GM10847 (cell line): ENCODE measurements around the gene NUDT14.

Experiments
- POLR2A ChIP-seq: IDR thresholded peaks from 2 replicates; pipeline ENCODE4 v1.6.1; 2011; ENCODE audit not compliant: insufficient read length; ENCODE audit errors: extremely low read depth

The NUDT14 gene

GRCh38 chr14:105144666-105145380 lies 36.3 kb downstream of the NUDT14 start:
- no peak for TF ChIP-seq POLR2A

GRCh38 chr14:105144026-105144665 lies 37.0 kb downstream of the NUDT14 start:
- TF ChIP-seq POLR2A = no peak

- no peak for TF ChIP-seq POLR2A
Measured at GRCh38 chr14:105143451-105144025, 37.6 kb downstream of the NUDT14 start.

- no peak for TF ChIP-seq POLR2A
Measured at GRCh38 chr14:105142651-105143450, 38.3 kb downstream of the NUDT14 start.

- no peak for TF ChIP-seq POLR2A
Measured at GRCh38 chr14:105141486-105142281, 39.4 kb downstream of the NUDT14 start.

GRCh38 chr14:105141026-105141425 lies 40.1 kb downstream of the NUDT14 start:
- no peak for TF ChIP-seq POLR2A

GRCh38 chr14:105140581-105140980 lies 40.5 kb downstream of the NUDT14 start:
- TF ChIP-seq POLR2A = no peak

GRCh38 chr14:105139831-105140239 lies 41.3 kb downstream of the NUDT14 start:
- TF ChIP-seq POLR2A = no peak

GRCh38 chr14:105139212-105139825 lies 41.8 kb downstream of the NUDT14 start:
- TF ChIP-seq POLR2A = no peak

GRCh38 chr14:105138551-105139111 lies 42.5 kb downstream of the NUDT14 start:
- no peak for TF ChIP-seq POLR2A

GRCh38 chr14:105138021-105138541 lies 43.0 kb downstream of the NUDT14 start:
- no peak for TF ChIP-seq POLR2A

- TF ChIP-seq POLR2A = no peak
Measured at GRCh38 chr14:105137481-105138020, 43.6 kb downstream of the NUDT14 start.

- no peak for TF ChIP-seq POLR2A
Measured at GRCh38 chr14:105136401-105137322, 44.5 kb downstream of the NUDT14 start.
